ENCODE measurements around the gene BTN1A1.
"Not testable (repeated sequence)": the region's sequence is repeated elsewhere in the genome, so short reads cannot be mapped to it uniquely, and the experiment has no call there.

The BTN1A1 gene, protein sequence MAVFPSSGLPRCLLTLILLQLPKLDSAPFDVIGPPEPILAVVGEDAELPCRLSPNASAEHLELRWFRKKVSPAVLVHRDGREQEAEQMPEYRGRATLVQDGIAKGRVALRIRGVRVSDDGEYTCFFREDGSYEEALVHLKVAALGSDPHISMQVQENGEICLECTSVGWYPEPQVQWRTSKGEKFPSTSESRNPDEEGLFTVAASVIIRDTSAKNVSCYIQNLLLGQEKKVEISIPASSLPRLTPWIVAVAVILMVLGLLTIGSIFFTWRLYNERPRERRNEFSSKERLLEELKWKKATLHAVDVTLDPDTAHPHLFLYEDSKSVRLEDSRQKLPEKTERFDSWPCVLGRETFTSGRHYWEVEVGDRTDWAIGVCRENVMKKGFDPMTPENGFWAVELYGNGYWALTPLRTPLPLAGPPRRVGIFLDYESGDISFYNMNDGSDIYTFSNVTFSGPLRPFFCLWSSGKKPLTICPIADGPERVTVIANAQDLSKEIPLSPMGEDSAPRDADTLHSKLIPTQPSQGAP

GRCh38 chr6:26500102-26500501 lies at the start of gene BTN1A1:
Gene BTN1A1, plus strand, starts transcription at chr6:26500303. Its CDS starts 984 bp downstream, at chr6:26501287.
- DNase-seq (ENCODE audit: low spot score) = no peak

DNA sequence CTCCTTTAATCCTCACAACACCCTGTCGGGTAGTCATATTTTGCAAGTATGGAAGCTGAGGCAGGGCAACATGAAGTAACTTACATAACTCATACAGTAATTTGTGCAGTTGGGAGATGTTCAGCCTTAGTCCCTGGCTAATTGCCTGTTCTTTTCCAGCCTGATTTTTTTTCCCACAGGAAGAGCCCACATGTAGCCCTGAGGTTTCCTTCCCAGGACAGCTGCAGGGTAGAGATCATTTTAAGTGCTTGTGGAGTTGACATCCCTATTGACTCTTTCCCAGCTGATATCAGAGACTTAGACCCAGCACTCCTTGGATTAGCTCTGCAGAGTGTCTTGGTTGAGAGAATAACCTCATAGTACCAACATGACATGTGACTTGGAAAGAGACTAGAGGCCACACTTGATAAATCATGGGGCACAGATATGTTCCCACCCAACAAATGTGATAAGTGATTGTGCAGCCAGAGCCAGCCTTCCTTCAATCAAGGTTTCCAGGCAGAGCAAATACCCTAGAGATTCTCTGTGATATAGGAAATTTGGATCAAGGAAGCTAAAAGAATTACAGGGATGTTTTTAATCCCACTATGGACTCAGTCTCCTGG lies 47.4 kb upstream of the BTN1A1 start:
- no peak for DNase-seq (ENCODE audit: low spot score)

DNA sequence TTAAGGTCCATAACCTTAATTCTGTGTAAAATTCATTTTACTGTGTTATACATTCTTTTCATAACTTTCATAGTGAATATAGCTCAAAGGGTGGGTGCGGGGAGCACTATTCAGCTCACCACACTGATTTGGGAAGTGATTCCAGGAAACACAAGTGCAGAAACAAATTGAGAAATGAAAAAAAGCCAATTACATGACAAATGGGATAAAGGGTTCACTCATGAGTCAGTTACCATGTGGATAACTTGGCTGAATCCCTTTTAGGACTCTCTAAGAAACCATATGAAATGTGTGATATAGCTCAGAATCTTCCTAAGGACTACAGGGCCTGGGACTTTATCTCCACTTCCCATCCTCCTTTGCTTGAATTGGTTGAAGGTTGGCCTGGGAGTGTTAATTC lies 45.5 kb upstream of the BTN1A1 start:
- DNase-seq (ENCODE audit: low spot score) = no peak

GRCh38 chr6:26455357-26455970 lies 44.6 kb upstream of the BTN1A1 start:
- DNase-seq (ENCODE audit: low spot score) = no peak

DNA sequence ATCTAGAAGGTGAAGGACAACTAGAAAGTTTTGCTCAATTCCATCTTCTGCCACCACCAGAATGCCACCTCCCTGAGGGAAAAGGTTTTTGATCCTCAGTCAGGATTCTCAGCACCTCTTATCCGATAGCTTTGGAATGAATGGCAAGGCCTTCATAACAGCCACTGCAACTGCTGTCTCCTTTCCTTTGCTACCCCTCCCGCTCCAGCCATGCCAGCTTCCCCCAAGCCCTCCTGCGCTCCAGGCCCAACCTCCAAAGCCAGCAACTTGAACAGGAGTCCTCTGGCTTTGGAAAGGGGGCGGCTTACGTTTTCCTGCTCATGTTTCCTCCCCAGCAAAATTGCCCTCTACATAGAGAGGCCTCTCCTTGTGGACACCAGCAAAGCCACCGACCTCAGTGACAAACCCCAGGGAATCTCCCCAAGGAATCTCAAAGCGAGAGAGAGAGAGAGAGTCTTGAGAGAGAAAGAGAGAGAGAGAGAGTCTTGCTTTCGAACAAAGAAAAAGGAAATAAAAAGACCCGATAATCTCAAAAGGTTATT lies 42.8 kb upstream of the BTN1A1 start:
- no peak for DNase-seq (ENCODE audit: low spot score)

DNA sequence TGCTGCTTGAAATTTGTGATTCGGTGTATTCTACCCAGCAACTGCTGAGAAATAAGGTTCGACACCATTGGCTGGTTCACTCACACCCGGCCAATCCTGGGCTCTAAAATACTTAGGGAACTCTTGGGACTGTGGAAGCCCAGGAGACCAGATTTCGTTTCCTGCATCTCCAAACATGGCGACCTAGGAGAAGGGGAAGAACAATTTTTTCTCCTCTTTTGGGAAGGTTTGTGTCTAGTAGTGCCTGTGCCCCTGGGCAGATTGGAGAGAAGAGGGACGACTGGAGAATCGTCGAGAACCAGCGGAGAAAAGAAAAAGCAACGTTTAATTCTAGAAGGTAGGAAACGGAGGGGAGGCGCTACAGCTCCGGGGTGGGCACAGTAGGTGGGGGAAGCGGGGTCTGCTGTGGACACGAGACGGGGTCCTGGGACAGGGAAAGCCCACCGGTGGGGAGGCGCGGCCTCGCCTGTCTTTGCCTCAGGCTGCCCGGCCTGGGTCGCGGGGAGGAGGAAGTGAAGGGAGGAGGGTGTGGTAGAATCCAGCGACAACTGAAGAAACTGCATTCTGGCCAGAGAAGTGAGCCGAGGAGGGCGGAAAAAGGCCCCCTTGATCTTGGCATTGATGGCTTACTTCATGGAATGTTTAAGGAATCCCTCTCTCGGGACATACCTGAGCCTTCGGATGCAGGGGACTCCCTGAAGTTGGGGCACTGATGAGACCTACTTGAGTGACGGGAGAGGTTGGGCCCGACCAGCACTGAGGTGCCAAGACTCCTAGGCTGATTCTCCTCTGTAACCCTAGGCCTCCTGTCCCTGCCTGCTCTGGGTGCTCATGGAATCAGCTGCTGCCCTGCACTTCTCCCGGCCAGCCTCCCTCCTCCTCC lies 42.1 kb upstream of the BTN1A1 start, which contains the start of gene BTN2A1:
Gene BTN2A1, plus strand, starts transcription at position 150 of the 883 bp plus-strand sequence. Its CDS starts 682 bp downstream, at position 832.
- peak; percentile 99 for DNase-seq (ENCODE audit: low spot score)

- no peak for DNase-seq (ENCODE audit: low spot score)
Observed at GRCh38 chr6:26459023-26459810, 40.9 kb upstream of the BTN1A1 start.

DNA sequence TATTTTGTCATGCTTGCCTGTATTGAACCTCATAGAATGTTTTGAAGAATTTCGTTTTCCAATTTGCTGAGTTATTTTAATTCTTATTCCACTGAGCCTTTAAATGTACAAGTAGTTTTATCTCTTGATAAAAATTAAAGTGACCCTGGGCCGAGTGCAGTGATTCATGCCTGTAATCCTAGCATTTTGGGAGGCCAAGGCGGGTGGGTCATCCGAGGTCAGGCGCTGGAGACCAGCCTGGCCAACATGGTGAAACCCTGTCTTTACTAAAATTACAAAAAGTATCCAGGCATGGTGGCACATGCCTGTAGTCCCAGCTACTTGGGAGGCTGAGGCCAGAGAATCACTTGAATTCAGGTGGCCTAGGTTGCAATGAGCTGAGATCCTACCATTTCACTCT lies 38.8 kb upstream of the BTN1A1 start:
- DNase-seq (ENCODE audit: low spot score) = not testable (repeated sequence)

GRCh38 chr6:26464014-26464413 lies 36.1 kb upstream of the BTN1A1 start:
- no peak for DNase-seq (ENCODE audit: low spot score)

DNA sequence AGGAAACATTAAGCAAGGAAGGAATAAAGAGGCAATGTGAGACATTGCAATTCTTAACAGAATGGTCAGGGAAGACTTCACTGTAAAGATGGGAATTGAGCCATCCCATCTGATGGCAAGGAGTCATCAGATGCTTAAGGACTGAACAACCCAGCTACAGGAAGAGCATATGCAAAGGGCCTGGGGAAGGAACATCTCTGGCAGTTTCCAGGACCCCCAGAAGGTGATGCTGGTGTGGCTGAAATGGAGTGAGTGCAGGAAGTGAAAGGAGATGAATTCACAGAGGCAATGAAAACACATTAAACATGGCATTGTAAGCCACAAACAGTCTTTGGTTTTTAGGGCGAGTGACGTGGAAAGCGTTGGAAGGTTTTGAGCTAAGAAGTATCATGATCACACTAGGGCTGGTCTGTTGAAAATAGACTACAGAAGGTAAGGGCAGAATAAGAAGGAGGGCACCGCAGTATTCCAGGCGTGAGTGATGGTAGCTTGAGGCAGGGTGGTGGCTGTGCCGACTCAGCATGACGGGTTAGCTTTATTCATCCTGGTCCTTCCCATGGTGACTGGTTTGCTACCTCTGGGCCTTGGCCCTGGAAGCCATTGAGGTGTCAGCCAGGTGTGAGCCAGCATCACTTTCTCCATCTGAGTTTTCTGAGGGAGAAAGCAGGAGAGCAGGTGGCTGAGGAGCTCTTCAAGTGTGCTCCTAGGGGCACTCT lies 35.5 kb upstream of the BTN1A1 start:
- no peak for DNase-seq (ENCODE audit: low spot score)

- no peak for DNase-seq (ENCODE audit: low spot score)
Observed at GRCh38 chr6:26465776-26466175, 34.3 kb upstream of the BTN1A1 start.

- no peak for DNase-seq (ENCODE audit: low spot score)
Observed at GRCh38 chr6:26468829-26469228, 31.3 kb upstream of the BTN1A1 start.

GRCh38 chr6:26470643-26471042 lies 29.5 kb upstream of the BTN1A1 start:
- no peak for DNase-seq (ENCODE audit: low spot score)

DNA sequence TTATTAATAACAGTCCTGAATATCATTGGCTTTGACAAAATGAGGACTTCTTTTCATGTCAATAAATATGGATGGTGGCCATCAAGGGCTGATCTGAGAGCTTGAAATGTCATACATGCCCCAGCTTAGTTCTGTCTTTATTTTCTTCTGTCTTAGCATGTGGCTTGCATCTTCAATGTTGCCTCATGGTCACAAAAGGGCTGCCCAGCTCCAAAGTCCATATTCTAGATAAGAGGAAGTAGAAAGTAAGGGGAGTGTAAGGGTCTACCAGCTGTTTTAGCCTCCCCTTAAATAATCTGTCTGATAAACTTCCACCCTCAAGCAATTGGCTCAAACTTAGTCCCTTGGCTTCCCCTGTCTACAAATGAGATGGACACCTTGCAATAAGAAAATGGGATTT lies 28.1 kb upstream of the BTN1A1 start:
- DNase-seq (ENCODE audit: low spot score) = no peak

DNA sequence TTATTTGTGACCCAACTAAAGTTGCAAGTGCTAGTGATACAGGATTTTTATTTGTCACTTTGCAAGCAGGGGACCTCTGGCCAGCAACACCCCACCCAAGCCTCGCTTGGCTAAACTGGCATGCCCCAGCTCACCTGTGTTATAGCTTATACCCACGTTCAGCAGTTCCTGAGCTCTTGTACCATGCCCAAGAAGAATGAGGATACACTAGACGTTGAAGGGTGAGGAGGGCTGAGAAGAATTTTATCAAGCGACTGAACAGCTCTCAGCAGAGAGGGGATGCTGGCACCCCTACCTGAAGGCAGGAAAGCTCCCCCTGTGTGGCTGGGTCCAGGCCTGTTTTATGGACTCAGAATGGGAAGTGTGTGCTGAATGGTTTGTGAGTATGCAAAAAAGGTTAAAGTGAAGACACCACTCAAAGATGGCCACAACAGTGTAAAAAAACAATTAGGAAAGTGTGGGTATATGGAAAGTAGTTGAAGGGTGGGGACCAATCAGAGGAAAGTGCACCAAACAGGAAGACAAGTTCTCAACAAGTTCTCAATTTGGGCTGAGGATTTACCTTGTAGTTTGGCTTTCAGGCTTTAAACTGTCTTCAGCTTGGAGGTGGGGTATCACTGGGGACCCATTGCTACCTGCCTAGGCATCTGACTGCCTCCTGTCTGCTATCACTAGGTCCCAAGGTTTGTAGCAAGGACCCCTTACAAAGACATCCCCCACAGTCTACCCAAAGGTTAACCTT lies 27.4 kb upstream of the BTN1A1 start:
- DNase-seq (ENCODE audit: low spot score) = no peak

- no peak for DNase-seq (ENCODE audit: low spot score)
Observed at GRCh38 chr6:26473429-26473757, 26.7 kb upstream of the BTN1A1 start.

DNA sequence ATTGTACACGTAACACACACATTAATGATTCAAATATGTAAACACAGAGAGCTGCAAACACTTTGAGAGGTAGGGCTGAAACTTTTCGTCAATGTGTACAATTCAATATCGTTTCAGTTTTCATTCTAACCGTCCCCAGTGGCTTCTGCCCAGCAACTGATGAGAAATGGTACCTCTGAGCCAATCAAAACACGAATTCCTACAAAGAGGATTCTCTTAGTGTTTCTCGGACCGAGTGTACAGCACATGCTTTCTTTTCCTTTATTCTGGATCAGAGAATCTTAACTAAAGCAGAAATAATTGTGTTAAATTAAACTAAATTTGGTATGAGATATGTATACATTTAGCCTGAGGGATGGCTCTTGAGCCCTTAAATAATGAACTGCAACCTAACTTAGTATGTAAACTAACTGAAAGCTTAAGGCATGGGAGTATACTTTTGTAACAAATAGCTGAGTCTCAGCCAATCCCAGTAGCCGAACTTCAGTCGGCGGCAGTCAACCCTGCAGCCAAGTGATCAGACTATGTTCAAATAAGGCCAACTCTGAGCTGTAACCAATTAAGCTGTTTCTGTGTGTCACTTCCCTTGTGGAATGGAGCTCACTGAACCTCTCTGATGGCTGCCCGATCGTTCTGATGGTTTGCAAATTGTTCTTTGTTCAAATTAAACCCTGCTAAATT lies 26.2 kb upstream of the BTN1A1 start:
- peak; percentile 95 for DNase-seq (ENCODE audit: low spot score)

DNA sequence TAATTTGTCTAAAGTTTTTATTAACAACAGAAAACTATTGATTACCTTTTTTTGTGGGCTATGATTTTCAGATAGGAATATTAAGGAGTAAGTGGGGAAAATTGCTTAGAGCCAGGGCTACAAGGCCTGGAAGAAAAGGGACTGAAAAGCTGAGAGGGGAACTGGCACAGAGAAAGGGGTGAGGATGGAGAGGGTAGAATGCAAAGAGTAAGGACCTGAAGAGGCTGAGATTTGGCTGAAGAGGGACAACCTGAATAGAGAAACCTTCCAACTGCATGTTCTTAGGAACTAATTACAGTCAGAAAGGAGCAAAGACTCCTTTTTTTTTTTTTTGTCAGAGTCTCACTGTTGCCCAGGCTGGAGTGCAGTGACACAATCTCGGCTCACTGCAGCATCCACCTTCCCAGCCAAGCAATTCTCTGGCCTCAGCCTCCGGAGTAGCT lies 25.6 kb upstream of the BTN1A1 start:
- no peak for DNase-seq (ENCODE audit: low spot score)
